Stimulated activated CD4-positive, alpha-beta T cell treated with anti-CD3 and anti-CD28 coated beads, Interleukin-1b, Interleukin-23, amount 100 ng/mL, for 1 hour (primary cell): ENCODE results near the gene NOC3L.

ENCODE experiments used
- DNase-seq, 2 donors: peaks; one replicate each; pipeline ENCODE4 v3.0.0-alpha.2; 2020; ENCODE audit warnings: low read depth in 2 of 2

The NOC3L gene

DNA sequence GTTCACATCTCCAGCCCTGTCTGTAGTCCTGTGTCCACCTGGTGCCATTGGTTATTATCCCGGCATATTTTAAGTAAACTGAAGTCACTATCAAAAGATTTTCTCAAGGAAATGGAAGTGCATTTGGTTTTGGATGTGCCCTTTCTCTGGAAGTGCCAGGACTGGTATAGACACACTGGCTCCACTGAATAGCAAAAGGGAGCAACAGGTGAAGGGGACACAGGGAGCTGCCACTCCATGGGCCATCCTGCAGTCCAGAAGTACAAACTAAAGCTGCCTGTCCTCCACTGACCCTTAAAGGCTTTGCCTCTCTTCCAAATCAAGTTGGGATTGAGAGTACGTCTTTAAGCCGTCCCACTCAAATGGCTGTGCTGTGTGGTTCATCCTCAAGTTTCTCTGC is 62.7 kb downstream of the NOC3L start:
- DNase-seq = no peak

DNA sequence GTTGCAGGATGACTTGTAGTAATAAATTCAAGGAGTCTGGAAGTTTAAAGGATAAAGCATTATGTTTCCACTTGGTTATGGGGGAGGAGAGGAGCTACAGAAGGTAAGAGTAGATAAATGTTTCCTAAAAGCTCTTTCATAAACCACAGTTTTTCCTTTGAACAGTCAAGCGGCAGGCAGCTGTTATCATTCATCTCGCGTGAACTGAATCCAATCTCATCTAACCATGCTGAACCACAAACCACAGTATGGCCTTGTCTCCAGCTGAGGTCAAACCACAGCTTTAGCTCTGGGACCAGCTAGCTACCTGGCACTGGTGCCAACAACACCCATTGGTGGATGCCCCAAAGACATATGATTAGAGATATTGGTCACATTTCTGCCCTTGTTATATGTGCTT is 63.3 kb downstream of the NOC3L start:
- no peak for DNase-seq

DNA sequence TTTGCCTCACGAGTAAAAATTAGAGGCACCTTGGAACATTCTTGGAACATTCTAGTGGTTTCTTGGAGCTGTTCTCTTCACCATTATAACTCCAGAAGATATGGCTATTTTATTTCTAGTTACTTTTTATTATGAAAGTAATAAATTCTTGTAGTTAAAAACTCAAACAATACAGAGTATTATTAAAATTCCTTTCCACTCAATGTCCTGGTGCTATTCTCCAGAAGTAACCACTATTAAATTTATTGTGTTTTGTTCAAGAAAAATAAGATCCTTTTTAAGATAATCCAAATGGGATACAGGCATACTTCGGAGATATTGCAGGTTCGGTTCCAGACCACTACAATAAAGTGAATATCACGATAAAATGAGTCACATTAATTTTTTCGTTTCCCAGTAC is 68.6 kb downstream of the NOC3L start:
- no peak for DNase-seq

DNA sequence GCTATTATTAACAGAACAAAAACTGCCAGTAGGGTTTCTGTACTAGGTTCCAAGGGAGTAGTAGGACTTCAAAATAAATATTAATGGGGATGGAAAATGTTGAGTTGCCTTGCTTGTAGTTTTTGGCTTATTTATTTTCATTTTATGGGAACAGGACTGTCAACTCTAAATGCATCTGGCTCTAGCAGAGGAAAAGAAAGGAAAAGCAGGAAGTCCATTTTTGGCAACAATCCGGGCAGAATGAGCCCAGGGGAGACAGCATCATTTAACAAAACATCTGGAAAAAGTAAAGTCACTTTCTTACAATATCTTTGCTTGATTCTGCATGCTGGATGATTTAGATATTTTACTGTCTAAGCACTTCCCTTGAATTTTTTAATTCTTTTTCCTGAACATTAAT is 69.4 kb downstream of the NOC3L start:
- DNase-seq = no peak

DNA sequence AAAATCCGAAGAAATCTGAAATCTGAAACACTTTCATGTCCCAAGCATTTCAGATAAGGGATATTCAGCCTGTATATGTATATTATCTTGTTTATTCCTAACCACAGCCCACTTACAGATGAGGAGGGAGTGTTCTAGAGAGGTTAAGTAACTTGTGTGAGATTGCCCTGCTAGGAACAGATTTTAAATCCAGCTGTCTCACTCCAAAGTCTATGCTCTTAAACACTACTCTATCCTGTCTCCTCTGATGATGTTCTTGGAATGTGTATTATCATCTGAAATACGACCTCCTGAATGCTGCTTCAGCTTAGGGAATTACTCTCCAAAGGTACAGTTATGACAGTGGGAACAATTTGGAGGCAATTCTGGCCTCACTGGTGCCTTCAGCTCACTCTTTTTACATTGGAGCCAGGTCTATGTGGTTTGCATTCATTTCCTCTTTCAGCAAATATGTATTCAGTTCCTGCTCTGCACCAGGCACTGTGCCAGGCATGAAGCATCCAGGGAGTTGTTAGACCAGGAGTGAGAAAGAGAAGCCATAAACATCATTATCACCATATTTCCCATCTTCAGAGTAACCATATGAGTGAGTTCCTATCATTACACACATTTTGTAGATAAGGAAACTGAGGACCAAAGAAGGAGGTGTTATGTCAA is 70.2 kb downstream of the NOC3L start:
- no peak for DNase-seq

DNA sequence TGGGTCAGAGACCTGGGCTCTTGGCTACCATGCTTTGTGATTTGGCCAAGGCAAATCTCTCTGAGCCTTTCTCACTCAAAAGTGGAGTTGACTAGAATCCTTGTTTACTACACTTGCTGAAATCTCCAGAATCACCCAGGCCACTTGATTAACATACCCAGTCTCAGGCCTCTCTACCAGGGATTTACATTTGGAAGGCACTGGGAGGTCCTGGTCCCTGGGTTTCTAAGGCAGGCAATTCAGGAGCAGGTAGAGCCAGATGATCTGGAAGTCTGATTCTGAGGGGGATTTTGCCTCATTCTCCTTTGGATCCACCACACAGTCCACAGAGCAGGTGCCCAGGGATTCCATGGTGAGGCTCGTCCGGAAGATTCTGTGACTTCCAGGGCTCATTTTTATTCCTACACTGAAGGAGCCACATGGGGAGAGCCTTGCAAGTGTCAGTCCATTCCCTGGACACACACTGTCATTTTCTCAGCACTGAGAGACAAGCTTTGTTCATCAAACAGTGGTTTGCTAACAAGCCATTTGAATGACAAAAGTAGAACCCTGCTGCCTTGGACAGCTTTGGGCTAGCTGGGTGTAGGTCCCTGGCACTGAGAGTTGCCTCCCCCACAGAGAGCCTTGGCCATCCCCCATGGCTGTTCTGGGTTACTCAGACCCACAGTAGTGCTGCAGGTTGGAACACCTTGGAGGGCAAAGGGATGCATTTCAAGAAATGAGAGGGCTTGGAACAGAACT is 74.2 kb downstream of the NOC3L start:
- DNase-seq = no peak

DNA sequence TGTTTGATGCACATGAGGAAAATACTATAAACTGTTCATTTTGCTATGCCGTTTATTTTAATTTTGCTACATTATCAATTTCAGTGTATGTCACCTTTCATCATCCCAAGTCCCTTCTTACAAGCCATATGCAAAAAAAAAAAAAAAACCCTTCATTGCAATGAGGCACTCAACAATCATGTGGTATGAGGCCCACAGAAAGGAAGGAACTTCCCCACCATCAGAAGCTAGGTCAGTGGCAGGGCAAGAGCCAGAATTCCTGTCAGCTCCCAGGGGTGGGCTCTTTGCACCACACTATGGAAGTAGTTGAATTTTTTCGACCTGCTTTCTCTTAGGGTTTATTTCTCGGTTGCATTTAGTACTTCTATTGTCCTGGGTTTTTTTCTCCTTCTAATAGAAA is 75.4 kb downstream of the NOC3L start:
- DNase-seq = no peak

DNA sequence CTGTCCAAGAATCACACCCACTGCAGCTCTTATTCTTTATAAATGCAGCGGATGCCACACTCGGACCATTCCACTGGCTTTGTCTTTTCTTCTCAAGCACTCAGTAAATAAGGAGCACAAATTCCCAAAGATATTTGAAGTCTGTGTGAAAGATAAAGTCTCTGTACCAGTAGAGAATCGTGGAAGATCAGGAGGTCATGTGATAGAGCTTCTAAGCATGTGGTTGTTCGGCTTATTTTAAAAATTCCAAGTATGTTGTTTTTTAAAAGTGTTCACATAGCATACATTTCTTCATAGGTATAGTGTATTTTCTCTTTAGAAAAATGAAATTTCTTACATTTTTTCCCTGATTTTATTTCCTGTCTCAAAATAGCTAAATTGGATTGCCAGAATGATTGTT is 75.8 kb downstream of the NOC3L start:
- no peak for DNase-seq

DNA sequence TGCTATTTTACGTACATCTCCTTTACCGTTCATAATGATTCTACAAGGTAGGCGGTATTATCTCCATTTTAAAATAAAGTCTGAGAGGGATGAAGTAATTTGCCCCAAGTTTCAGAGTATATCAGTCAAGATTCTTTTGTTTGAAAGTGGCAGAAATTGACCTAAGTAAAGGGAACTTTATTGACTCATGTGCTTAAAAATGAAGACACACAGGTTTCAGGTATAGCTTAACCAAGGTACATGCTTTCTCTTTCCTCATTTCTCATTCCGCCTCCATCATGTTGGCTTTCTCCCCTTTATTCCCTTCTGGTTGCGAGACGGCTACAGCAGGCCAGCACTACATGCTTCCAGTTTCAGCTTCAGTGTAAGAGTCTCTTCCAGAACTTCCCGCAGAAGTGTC is 77.5 kb downstream of the NOC3L start:
- no peak for DNase-seq
